HG02973 (cell line): ENCODE measurements around the gene POLD4.

Source experiments
- ATAC-seq: cut with Tn5 transposase; IDR thresholded peaks from one replicate; pipeline ENCODE4 v1.9.1; 2021; ENCODE audit warnings: moderate library complexity; ENCODE audit not compliant: unreplicated experiment

POLD4 gene

GRCh38 chr11:67371189-67371910 lies 18.0 kb upstream of the POLD4 start:
- no peak for ATAC-seq

- ATAC-seq: no peak
Measured at GRCh38 chr11:67370351-67371076, 17.2 kb upstream of the POLD4 start.

- no peak for ATAC-seq
Measured at GRCh38 chr11:67369801-67370284, 16.5 kb upstream of the POLD4 start.

DNA sequence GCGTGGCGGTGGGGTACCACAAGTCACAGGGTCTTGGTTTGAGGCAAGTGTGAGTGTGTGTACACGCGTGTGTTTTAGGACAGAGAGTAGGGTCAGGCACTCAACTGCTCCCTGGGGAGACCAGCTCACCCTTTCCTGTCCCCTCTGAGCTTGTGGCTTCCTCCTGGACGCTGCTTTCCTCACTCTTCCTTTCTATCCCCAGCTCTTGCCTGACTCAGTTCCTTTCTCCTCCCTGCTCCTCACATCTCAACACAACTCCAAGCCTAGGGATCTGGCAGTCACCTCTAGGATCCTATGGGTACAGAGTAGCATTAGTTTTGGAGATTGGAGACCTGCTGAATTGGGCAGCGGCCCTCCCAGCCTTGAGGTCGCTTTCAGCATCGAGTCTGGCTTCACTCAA lies 15.9 kb upstream of the POLD4 start:
- no peak for ATAC-seq

DNA sequence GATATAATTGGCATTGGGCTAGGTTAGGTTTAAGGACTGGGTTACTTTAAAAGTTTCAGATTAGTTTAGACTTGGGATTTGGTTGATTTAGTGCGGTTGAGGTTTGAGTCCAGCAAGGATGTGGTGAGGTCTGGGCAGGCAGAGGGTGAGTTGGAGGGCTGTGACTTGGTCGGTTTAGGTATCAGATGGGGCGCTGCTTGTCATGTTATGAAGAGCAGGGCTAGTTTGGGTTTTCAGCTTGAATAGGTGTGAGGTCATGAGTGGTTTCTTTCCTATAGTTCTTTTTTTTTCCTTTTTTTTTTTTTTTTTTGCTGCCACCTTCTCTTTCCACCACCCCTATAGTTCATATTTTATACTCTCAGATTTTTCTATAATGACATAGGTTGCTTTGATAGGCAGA lies 15.3 kb upstream of the POLD4 start:
- no peak for ATAC-seq

GRCh38 chr11:67367761-67368227 lies 14.4 kb upstream of the POLD4 start:
- no peak for ATAC-seq

- no peak for ATAC-seq
Measured at GRCh38 chr11:67366961-67367760, 13.8 kb upstream of the POLD4 start.

DNA sequence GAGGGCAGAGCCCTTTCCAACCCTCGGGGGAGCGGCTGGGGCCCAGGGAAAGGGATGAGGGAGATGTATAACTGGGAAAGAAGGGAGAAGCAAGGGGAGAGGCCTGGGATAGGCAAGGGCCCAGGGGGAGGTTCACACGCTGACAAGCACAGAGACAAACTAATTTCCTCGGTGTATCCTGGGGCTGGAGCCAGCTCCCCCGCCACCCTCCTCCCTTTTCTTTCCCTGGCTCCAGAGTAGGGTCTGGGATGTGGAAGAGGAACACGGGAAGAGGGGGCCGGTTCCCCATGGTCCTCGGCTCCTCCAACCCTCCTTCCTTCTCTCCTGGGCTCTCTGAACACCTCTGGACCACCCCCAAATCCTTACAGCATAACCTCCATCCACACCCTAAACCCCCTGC lies 13.2 kb upstream of the POLD4 start:
- no peak for ATAC-seq

DNA sequence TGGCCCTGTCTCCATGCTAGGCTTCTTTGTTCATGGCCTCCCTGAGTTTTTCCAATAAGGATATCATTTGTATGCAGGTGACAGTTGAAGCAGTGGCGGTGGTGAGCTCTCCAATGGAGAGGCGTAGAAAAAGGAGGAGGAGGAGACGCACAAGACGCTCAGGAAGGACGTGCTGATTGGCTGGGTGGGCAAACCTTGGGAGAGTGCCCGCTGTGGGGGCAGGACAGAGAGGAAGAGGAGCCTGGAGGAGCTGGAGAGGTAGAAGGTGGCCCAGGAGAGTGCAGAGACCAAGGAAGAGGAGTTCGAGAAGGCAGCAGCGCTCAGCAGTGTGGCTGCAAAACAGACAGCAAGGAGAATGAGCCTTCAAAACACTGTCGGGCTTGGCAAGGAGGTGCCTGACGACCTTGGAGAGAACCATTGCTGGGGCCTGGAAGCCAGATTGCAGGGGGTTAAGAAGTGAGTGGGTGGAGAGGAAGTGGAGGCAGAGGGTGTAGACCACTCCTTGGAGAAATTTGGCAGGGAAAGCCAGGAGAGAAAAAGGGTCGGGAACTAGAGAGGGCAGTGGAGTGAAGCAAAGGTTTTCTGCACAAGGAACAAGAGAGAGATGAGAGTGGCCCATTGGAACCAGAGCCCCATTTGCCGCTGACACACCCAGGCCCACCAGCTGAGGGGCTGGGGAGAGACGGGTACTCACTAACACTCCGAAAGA lies 12.5 kb upstream of the POLD4 start:
- ATAC-seq: no peak

DNA sequence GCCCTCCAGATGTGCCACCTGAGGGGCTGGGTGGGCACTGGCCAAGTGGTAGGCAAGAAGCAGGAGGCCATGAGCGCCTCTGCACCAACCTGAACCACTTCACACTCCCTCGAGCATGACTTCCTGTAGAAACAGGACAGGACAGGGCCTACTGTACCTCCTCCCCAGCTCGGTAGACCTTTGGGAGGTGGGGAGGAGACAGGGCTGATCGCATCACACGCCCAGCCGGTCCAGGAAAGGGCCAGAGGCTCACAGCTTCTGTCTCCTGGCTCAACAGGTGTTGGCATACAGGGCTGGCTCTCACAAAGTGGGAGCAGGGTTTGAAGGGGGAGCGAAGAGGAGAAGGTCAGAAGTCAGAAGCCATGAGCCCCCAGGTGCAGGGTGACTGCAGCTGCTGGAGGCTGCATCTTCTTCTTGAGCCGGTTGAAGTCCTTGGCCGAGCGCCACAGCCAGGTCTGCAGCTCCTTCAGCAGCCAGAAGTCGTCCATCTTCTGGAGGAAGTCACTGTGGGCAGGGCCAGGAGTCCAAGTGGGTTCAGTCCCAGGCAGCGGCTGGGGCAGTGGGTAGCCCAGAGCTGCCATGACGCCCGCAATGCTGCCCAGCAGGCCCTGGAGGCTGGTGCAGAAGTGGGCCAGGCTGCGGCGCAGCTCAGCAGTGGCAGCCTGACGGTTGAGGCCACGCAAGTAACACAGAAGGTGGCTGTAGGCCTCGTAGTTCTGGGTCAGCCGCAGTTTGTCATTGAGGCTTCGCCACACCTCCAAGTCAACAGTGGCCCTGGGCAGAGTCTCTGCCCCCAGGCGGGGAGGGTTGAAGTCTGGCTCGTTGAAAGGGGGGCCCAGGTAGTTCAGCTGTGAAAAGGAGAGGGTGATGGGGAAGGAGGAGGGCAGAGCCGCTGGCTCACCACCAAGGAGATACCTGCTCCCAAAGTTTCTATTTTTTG lies 11.7 kb upstream of the POLD4 start:
- ATAC-seq: no peak

DNA sequence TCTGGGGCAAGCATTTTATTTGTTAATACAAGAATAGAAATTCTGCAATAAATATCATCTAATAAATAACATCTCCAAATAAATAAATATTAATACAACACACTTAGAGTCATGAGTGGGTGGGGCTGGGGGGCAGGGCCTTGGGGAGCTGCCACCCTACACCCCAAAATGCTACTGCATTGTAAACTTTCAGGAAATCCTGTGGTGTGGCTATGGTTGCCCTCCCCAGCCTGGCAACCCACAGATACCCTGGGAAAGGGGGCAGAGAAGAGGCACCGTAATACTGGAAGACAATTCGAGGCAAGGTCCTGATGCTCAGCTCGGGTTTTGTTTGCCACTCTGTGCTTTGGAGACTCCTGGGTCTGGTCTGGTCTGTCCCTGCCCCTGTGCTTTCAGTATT lies 10.8 kb upstream of the POLD4 start:
- ATAC-seq: no peak

DNA sequence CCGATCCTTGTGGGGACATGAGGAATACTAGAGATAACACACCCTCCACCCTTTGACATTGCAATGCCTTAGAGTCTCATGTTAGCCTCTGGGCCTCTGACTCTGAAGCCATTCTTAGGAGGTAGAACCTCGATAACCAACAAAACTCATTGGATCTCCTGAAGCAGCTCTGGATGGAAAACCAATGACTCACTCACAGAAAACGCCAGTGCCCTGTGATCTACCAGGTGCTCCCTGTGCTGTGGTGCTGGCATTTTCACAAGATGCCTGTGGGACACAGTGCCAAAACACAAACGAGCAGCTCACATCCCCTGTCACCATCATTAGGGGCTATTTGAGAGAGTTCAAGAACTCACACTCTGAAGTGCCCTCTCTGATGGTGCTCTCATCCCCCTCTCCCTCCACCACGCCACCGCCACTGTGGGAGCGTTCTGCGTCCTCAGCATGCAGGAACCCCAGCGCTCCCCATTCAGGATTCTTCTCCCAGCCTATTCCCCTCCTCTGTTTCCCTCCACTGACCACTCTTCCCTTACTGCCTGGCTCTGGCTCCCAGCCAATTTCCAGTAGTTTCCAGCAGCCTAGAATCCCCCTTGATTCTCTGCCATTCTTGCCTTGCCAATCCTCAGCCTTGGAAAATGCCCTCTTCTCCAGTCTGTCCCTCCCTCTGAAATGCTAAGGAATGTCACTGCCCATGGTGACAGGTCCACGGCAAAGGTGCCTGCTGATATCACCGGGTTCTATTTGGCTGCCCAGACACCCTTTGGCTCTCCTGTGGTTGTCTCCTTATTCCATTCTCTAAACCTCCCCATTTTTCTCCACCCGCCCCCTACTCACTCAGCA lies 4.7 kb upstream of the POLD4 start:
- ATAC-seq: no peak

DNA sequence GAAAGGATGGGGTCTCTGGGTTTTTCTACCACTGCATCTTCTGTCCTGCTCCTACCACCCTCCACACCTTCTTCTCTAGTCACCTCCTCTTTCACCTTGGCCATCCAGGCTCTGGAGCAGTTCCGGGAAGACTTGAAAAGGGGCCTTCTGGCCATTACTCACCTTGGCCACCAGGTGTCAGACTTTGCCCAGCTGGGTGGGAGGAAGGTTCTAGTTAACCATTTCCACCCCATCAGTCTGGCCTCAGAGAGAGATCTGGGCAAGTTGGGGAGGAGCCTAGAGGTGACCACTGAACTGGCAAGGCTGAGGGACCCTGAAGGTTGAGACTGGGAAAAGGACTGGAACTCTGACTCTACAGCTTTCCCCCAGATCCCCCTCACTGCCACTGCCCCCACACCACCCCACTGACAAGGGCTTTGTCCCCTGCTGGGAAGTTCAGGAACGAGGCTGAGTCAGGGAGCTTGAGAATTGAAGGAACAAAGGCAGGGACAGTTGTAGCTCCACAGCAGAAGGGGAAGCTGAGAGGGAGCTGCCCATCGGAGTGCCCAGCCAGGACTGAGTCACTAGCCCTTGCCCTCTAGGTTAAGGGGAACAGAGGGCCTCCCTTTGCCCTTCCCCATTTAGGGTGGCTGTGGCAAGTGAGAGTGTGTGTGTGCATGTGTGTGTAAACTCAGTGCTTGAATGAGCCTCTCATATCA lies 3.7 kb upstream of the POLD4 start:
- no peak for ATAC-seq

DNA sequence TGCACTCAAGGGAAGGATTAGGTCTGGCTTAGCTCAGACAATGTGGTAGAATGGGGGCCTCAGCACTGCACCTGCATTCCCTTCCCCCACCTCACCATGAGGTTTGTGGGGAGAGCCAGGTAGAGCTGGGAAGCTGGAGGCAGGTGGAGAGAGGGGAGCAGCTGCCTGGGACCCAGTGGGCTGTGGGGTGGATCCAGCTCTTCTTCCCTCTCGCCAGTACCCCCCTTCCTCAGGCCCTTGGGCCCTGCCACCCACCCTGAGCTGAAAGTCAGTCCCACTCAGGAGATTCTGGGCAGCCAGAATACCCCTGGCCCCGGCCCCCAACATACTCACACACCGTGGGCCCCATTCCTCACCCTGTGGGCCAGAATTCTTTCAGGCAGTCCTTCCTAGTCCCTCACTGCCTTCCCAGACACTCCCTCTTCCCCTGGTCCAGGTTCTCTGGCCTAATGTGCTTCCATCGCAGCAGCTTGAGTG lies 3.1 kb upstream of the POLD4 start:
- no peak for ATAC-seq

GRCh38 chr11:67355794-67356386 lies 2.5 kb upstream of the POLD4 start:
- ATAC-seq: no peak

- no peak for ATAC-seq
Measured at GRCh38 chr11:67355023-67355793, 1.9 kb upstream of the POLD4 start.
